ENCODE results near the gene AARS1. TPM values are rescaled to one million over a fixed set of nuclear protein-coding genes. Genes with fewer than 3 reads are reported as not detected.
A peak's percentile ranks its signal among the peaks of the same experiment; 100 is the strongest.
"Not testable (repeated sequence)": the region's sequence is repeated elsewhere in the genome, so short reads cannot be mapped to it uniquely, and the experiment has no call there.

The AARS1 gene
- total RNA-seq, 1 experiment from 2014 or later, result 95.4 TPM

GRCh38 chr16:70287304-70287971, 1.9 kb downstream of the AARS1 start:
- DNase-seq (ENCODE audit: low spot score); in situ Hi-C loops (cut with HindIII; ENCODE audit: low sequenced_read_pairs): not testable (repeated sequence)

GRCh38 chr16:70276392-70276791, 12.9 kb downstream of the AARS1 start:
- in situ Hi-C loops (cut with HindIII; ENCODE audit: low sequenced_read_pairs), result no loop called here
- no peak for DNase-seq (ENCODE audit: low spot score)

- DNase-seq (ENCODE audit: low spot score), result no peak
- in situ Hi-C loops (cut with HindIII; ENCODE audit: low sequenced_read_pairs), result no loop called here
Observed at GRCh38 chr16:70271696-70272095, 17.6 kb downstream of the AARS1 start.

GRCh38 chr16:70270176-70270575, 19.1 kb downstream of the AARS1 start:
- DNase-seq (ENCODE audit: low spot score), result peak; percentile 64
- in situ Hi-C loops (cut with HindIII; ENCODE audit: low sequenced_read_pairs), result no loop called here

- no peak for DNase-seq (ENCODE audit: low spot score)
- in situ Hi-C loops (cut with HindIII; ENCODE audit: low sequenced_read_pairs), result no loop called here
Observed at GRCh38 chr16:70269471-70269870, 19.8 kb downstream of the AARS1 start.

- in situ Hi-C loops (cut with HindIII; ENCODE audit: low sequenced_read_pairs); DNase-seq (ENCODE audit: low spot score): not testable (repeated sequence)
Observed at GRCh38 chr16:70267922-70268321, 21.4 kb downstream of the AARS1 start.

- in situ Hi-C loops (cut with HindIII; ENCODE audit: low sequenced_read_pairs), result no loop called here
- peak; percentile 59 for DNase-seq (ENCODE audit: low spot score)
Observed at GRCh38 chr16:70267516-70267915, 21.8 kb downstream of the AARS1 start.

- DNase-seq (ENCODE audit: low spot score); in situ Hi-C loops (cut with HindIII; ENCODE audit: low sequenced_read_pairs): not testable (repeated sequence)
Observed at GRCh38 chr16:70259903-70260302, 29.4 kb downstream of the AARS1 start.

- in situ Hi-C loops (cut with HindIII; ENCODE audit: low sequenced_read_pairs), result no loop called here
Observed at GRCh38 chr16:70258946-70259345, 30.4 kb downstream of the AARS1 start.

GRCh38 chr16:70258065-70258464, 31.2 kb downstream of the AARS1 start:
- DNase-seq (ENCODE audit: low spot score), result no peak
- in situ Hi-C loops (cut with HindIII; ENCODE audit: low sequenced_read_pairs), result no loop called here

More at GRCh38 chr16:70258946-70259345, 30.4 kb downstream of the AARS1 start:
- no peak for DNase-seq (ENCODE audit: low spot score)

- DNase-seq (ENCODE audit: low spot score), result no peak
- in situ Hi-C loops (cut with HindIII; ENCODE audit: low sequenced_read_pairs), result no loop called here
Observed at GRCh38 chr16:70257391-70257790, 31.9 kb downstream of the AARS1 start.

GRCh38 chr16:70255574-70255973, 33.7 kb downstream of the AARS1 start:
- in situ Hi-C loops (cut with HindIII; ENCODE audit: low sequenced_read_pairs), result no loop called here
- no peak for DNase-seq (ENCODE audit: low spot score)

- DNase-seq (ENCODE audit: low spot score), result no peak
- in situ Hi-C loops (cut with HindIII; ENCODE audit: low sequenced_read_pairs), result no loop called here
Observed at GRCh38 chr16:70254965-70255286, 34.4 kb downstream of the AARS1 start.

GRCh38 chr16:70254180-70254964, 34.9 kb downstream of the AARS1 start:
- no peak for DNase-seq (ENCODE audit: low spot score)
- in situ Hi-C loops (cut with HindIII; ENCODE audit: low sequenced_read_pairs), result no loop called here

GRCh38 chr16:70253291-70254106, 35.8 kb downstream of the AARS1 start:
- DNase-seq (ENCODE audit: low spot score), result peak; percentile 30
- in situ Hi-C loops (cut with HindIII; ENCODE audit: low sequenced_read_pairs), result no loop called here

GRCh38 chr16:70252355-70252988, 36.8 kb downstream of the AARS1 start:
- in situ Hi-C loops (cut with HindIII; ENCODE audit: low sequenced_read_pairs), result no loop called here
- peak; percentile 25 for DNase-seq (ENCODE audit: low spot score)

- DNase-seq (ENCODE audit: low spot score), result peak; percentile 89
- in situ Hi-C loops (cut with HindIII; ENCODE audit: low sequenced_read_pairs), result no loop called here
Observed at GRCh38 chr16:70251629-70252354, 37.5 kb downstream of the AARS1 start, which contains the start of gene EXOSC6. Gene EXOSC6, minus strand, starts transcription at chr16:70251940. Its CDS starts 40 bp downstream, at chr16:70251900.

- DNase-seq (ENCODE audit: low spot score), result peak; percentile 27
- in situ Hi-C loops (cut with HindIII; ENCODE audit: low sequenced_read_pairs), result no loop called here
Observed at GRCh38 chr16:70250748-70251628, 38.3 kb downstream of the AARS1 start.
